GM18520 (cell line): ENCODE results near the gene DEGS1.
"Not testable (repeated sequence)": the region's sequence is repeated elsewhere in the genome, so short reads cannot be mapped to it uniquely, and the experiment has no call there.

Experiments used
- ATAC-seq: cut with Tn5 transposase; IDR thresholded peaks from one replicate; pipeline ENCODE4 v1.9.1; 2021; ENCODE audit not compliant: unreplicated experiment

The DEGS1 gene

GRCh38 chr1:224180783-224181452 is 2.1 kb upstream of the DEGS1 start:
- ATAC-seq = no peak

GRCh38 chr1:224181453-224181810 is 1.6 kb upstream of the DEGS1 start:
- no peak for ATAC-seq

- ATAC-seq = peak; percentile 20
These were observed 779 bp upstream of the DEGS1 start for GRCh38 chr1:224182057-224182865.

DNA sequence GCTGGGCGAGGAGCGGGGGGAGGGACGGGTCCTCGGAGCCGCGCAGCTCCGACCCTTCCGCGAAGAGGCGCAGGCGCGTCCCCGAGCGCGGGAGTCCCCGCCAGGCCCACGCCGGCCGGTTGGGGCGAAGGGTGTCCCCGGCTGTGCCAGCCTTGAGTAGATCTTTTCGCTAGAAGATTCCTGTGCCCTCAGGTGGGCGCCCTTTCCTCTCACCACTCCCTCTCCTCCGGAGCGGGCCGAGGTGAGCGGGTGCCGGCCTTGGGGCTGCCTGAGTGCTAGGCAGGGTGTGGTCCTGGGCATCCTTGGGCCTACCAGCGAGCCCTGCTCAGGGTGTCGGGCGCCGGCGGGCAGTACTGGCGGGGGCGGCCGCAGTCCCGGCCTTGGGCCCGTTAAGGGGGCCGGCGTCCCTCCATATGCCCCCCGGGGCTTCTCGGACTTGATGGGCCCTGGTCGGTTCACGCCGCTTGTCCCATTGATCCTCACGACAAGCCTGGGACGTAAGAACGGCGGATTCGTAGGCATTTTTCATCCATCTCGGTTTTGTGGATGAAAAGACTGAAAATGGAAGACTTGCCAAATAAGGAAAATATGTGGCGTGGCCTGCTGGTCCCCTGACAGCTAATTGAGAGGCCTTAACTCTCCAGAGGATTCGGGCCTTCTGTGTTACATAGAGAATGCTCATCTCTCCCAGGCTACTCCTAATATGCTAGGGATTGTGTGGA is 712 bp downstream of the DEGS1 start:
- peak; percentile 49 for ATAC-seq

DNA sequence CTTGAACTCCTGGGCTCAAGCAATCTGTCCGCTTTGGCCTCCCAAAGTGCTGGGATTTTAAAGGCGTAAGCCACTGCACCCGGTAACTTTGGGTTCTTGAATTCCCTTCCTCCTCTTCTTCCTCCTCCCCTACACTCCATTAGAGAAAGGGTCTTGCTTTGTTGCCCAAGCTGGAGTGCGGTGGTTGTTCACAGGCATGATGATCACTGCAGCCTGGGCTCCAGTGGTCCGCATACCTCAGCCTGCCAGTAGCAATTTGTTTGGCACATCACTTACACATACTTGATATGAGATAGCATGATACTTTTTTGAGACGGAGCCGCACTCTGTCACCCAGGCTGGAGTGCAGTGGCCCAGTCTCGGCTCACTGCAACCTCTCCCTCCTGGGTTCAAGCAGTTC is 2.2 kb downstream of the DEGS1 start:
- no peak for ATAC-seq

- ATAC-seq = no peak
These were observed 5.2 kb downstream of the DEGS1 start for GRCh38 chr1:224188286-224188685.

- no peak for ATAC-seq
These were observed 6.5 kb downstream of the DEGS1 start for GRCh38 chr1:224189561-224189960.

GRCh38 chr1:224192082-224192788 is 9.2 kb downstream of the DEGS1 start:
- ATAC-seq = peak; percentile 38

DNA sequence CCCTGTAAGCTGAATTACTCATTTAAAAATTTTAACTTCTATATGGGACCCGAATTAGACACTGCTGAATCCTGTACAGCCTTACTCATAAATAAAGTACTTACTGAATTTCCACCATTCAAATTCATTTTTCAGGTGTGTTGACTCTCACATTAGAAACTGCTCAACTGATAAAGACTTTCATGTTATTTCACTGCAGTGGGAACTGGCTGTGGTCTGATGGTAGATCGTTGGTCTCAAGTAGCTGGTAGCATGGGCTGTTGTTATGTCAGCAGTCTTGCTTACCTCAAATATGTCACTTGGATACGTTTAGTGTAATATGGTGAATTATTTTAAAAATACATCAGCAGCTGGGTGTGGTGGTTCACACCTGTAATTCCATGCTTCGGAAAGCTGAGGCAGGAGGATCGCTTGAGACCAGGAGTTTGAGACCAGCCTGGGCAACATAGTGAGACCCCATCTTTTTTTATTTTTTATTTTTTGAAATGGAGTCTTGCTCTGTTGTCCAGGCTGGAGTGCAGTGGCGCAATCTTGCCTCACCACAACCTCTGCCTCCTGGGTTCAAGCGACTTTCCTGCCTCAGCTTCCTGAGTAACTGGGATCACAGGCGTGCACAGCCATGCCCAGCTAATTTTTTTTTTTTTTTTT is 10.4 kb downstream of the DEGS1 start:
- no peak for ATAC-seq

DNA sequence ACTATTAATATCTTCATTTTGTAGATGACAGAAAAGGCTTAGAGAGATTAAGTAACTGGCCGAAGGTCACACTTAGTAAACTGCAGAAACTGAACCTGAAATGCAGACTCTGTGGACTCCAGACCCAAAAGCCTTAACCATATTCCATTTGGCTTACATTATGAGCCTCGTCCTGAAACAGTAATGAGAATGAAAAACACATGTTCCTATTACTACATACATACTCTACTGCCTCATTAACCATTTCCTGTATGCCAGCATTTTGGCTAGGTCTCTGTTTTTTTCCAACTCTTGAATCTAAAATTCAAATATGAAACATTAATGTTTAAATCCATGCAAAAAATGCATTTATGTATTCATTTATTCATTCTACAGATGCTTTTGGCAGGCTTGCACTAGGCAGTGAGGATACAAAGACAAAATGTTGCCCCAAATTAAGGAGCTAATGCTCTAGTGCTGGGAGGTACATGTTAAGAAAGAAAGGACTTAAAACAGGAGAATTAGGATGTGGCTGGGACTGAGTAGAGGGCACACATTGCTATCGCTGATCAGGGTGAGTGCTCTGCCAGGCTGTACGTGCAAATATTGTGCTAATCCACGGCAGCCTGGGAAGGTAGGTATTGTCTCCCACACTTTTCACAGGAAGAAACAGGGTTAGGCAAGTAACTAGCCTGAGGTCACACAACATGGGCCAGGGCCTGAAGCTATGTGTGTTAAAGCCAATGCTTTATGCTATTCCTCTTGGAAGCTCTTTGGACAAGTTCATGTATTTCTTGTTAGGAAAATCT is 14.0 kb downstream of the DEGS1 start:
- no peak for ATAC-seq

DNA sequence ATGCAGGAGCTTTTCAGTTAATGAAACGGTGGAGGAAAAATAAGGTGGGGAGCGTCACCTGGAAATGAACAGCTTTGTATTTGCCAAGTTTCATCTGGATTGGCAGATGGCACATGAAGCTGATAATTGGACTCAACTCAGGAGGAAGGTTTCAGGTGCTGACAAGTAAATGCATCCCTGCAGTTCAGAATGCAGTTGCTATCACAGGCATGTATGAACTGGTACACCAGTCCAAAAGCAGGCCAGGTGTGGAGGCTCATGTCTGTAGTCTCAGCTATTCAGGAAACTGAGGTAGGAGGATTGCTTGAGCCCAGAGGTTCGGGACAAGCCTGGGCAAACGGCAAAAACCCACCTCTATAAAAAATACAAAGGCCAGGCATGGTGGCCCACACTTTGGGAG is 15.5 kb downstream of the DEGS1 start:
- no peak for ATAC-seq

- no peak for ATAC-seq
These were observed 16.6 kb downstream of the DEGS1 start for GRCh38 chr1:224199679-224200078.

DNA sequence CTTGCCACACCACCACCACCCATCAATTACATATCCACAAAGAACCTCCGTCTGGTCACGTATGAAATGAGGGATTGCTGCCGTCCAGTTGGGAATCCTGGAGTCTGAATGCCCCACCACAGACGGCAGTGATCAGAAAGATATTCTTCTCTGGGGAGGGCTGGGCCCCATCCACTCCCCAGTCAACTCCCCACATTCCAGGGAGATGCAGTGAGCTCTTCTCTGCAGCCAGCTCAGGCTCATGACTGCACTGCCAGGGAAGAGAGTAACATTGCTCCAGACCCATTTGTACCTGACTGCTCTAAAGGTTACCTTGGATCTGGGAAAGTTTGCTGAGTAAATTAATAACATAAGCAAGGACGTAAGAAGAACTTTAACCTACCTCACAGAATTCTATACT is 18.3 kb downstream of the DEGS1 start:
- no peak for ATAC-seq

DNA sequence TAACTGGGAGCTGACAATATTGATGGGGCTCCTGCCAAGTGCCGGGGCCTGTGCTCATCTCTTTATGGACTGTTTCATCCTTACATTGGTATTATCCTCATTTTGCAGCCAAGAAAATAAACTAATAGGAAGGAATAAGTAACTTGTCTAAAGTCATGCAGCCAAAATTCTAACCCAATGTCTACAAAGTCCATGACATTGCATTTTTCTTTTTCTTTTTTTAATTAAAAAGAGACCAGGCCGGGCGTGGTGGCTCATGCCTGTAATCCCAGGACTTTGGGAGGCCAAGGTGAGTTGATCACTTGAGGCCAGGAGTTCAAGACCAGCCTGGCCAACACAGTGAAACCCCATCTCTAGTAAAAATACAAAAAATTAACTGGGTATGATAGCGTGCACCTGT is 18.8 kb downstream of the DEGS1 start:
- ATAC-seq = no peak

GRCh38 chr1:224203243-224204016 is 20.4 kb downstream of the DEGS1 start:
- ATAC-seq = no peak

DNA sequence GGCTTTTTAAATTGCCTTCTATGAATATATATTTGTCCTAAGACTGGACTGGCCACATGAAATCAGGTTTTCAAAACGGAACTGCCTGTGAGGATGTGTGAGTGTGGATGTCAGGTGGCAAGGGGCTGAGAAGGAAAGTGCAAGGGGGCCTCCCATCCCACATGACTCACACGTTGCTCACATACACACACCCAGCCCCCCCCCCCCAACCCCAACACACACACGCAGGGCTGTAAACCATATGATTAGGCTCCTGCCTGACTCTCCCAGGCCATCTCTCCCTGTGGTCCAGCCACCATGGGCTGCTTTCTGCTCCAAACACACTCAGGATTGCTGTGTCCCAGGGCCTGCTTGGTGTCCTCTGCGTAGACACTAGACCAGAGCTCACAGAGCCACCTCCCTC is 22.4 kb downstream of the DEGS1 start:
- ATAC-seq = no peak

DNA sequence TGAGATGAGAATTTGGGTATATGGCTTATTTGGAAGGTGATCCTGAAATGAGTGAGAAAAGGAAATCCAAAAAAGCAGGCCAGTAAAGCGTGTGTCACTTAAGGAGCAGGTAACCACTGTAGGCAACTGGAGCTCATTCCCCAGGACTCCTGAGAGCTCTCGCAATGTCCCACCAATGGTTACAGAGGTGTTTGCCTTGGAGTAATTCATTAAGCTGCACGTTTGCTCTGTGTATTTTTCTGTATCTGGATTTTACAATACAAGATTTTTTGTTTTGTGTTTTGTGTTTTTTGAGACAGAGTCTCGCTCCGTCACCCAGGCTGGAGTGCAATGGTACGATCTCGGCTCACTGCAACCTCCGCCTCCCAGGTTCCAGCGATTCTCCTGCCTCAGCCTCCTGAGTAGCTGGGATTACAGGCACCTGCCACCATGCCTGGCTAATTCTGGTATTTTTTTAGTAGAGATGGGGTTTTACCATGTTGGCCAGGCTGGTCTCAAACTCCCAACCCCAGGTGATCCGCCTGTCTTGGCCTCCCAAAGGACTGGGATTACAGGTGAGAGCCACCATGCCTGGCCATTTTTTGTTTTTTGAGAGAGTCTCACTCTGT is 23.0 kb downstream of the DEGS1 start:
- ATAC-seq = not testable (repeated sequence)

DNA sequence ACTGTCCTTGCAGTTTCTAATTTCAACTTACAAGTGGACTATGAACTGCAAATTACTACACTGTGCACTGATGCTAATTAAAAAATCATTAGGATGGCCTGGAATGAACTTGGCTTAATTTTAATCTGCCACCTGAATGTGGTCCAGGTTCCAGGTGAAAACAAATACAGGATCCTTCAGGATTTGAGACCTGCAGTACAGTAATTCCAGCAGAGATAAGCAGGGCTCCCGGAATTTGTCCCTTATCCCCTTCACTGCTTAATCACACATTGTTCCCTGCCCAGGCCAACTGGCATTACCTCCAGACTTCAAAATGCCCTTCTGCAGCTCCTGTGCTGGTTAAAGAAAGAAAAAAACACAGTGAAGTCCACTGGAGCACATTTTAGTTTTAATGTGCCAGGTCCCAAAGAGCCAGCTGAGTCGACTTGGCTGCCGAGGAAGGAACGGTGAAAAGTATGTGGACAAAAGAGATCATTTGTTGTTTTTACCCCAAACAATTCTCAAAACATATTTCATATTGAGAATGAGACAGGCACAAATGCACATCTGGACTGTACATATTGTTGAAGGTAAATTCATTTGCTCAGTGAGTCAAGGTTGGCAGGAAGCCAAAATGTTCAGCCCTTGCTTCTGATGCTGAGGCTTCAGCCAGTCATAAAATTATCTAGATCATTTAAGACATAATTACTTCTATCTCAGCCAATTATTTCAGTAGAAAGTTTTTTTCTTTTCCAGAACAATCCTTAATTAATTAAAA is 28.3 kb downstream of the DEGS1 start:
- ATAC-seq = no peak
